NCI-H2196 (cell line): ENCODE data around the gene RAB3C.

ENCODE experiments used
- DNase-seq: peaks from one replicate; lab custom pipeline; 2025; ENCODE audit not compliant: unreplicated experiment; lab: John Stamatoyannopoulos, UW

Gene RAB3C

GRCh38 chr5:58718269-58718978 lies 135.5 kb downstream of the RAB3C start:
- no peak for DNase-seq

GRCh38 chr5:58722160-58722559 lies 139.3 kb downstream of the RAB3C start:
- no peak for DNase-seq

GRCh38 chr5:58724992-58725391 lies 142.1 kb downstream of the RAB3C start:
- no peak for DNase-seq

- DNase-seq: no peak
Observed at GRCh38 chr5:58731641-58732040, 148.8 kb downstream of the RAB3C start.

GRCh38 chr5:58735637-58736036 lies 152.8 kb downstream of the RAB3C start:
- no peak for DNase-seq

GRCh38 chr5:58736214-58736613 lies 153.3 kb downstream of the RAB3C start:
- no peak for DNase-seq

GRCh38 chr5:58737671-58738070 lies 154.8 kb downstream of the RAB3C start:
- DNase-seq: no peak

- DNase-seq: no peak
Observed at GRCh38 chr5:58738336-58738735, 155.5 kb downstream of the RAB3C start.

- no peak for DNase-seq
Observed at GRCh38 chr5:58739051-58739450, 156.2 kb downstream of the RAB3C start.

GRCh38 chr5:58740956-58741355 lies 158.1 kb downstream of the RAB3C start:
- DNase-seq: no peak

GRCh38 chr5:58745350-58745749 lies 162.5 kb downstream of the RAB3C start:
- DNase-seq: no peak

GRCh38 chr5:58746321-58746720 lies 163.4 kb downstream of the RAB3C start:
- no peak for DNase-seq

GRCh38 chr5:58750036-58750435 lies 167.2 kb downstream of the RAB3C start:
- DNase-seq: no peak

- DNase-seq: no peak
Observed at GRCh38 chr5:58751222-58751837, 168.5 kb downstream of the RAB3C start.

GRCh38 chr5:58752104-58752503 lies 169.2 kb downstream of the RAB3C start:
- DNase-seq: no peak

- DNase-seq: no peak
Observed at GRCh38 chr5:58753446-58753845, 170.6 kb downstream of the RAB3C start.

- no peak for DNase-seq
Observed at GRCh38 chr5:58754250-58754649, 171.4 kb downstream of the RAB3C start.

- DNase-seq: no peak
Observed at GRCh38 chr5:58755397-58755796, 172.5 kb downstream of the RAB3C start.

- no peak for DNase-seq
Observed at GRCh38 chr5:58759745-58760144, 176.9 kb downstream of the RAB3C start.

- no peak for DNase-seq
Observed at GRCh38 chr5:58760222-58760621, 177.3 kb downstream of the RAB3C start.

GRCh38 chr5:58761407-58761806 lies 178.5 kb downstream of the RAB3C start:
- DNase-seq: no peak

- no peak for DNase-seq
Observed at GRCh38 chr5:58763390-58763789, 180.5 kb downstream of the RAB3C start.

- no peak for DNase-seq
Observed at GRCh38 chr5:58764199-58764598, 181.3 kb downstream of the RAB3C start.
